ENCODE results near the gene RPS6KA1.

The RPS6KA1 gene

GRCh38 chr1:26533951-26534509, 4.5 kb downstream of the RPS6KA1 start:
- peak; percentile 28 for DNase-seq (ENCODE audit: low spot score)

GRCh38 chr1:26535201-26535600, 5.6 kb downstream of the RPS6KA1 start:
- peak; percentile 37 for DNase-seq (ENCODE audit: low spot score)

- peak; percentile 56 for DNase-seq (ENCODE audit: low spot score)
These were observed 6.5 kb downstream of the RPS6KA1 start for GRCh38 chr1:26536081-26536480.

GRCh38 chr1:26536521-26536920, 7.0 kb downstream of the RPS6KA1 start:
- DNase-seq (ENCODE audit: low spot score) = no peak

GRCh38 chr1:26537951-26538352, 8.4 kb downstream of the RPS6KA1 start:
- peak; percentile 73 for DNase-seq (ENCODE audit: low spot score)

- peak; percentile 76 for DNase-seq (ENCODE audit: low spot score)
These were observed 9.2 kb downstream of the RPS6KA1 start for GRCh38 chr1:26538480-26539412.

- no peak for DNase-seq (ENCODE audit: low spot score)
These were observed 10.2 kb downstream of the RPS6KA1 start for GRCh38 chr1:26539722-26540121.

GRCh38 chr1:26540351-26540750, 10.8 kb downstream of the RPS6KA1 start:
- DNase-seq (ENCODE audit: low spot score) = peak; percentile 26

GRCh38 chr1:26541431-26541815, 11.9 kb downstream of the RPS6KA1 start:
- no peak for DNase-seq (ENCODE audit: low spot score)

GRCh38 chr1:26541816-26542711, 12.5 kb downstream of the RPS6KA1 start:
- peak; percentile 96 for DNase-seq (ENCODE audit: low spot score)

- DNase-seq (ENCODE audit: low spot score) = peak; percentile 61
These were observed 13.3 kb downstream of the RPS6KA1 start for GRCh38 chr1:26542771-26543451.

- no peak for DNase-seq (ENCODE audit: low spot score)
These were observed 13.9 kb downstream of the RPS6KA1 start for GRCh38 chr1:26543462-26543861.

GRCh38 chr1:26544126-26544525, 14.6 kb downstream of the RPS6KA1 start:
- DNase-seq (ENCODE audit: low spot score) = peak; percentile 25

- DNase-seq (ENCODE audit: low spot score) = no peak
These were observed 16.4 kb downstream of the RPS6KA1 start for GRCh38 chr1:26545969-26546323.

GRCh38 chr1:26546375-26546774, 16.8 kb downstream of the RPS6KA1 start:
- DNase-seq (ENCODE audit: low spot score) = no peak

GRCh38 chr1:26546819-26547218, 17.3 kb downstream of the RPS6KA1 start:
- DNase-seq (ENCODE audit: low spot score) = no peak

GRCh38 chr1:26548841-26549240, 19.3 kb downstream of the RPS6KA1 start:
- DNase-seq (ENCODE audit: low spot score) = no peak

- no peak for DNase-seq (ENCODE audit: low spot score)
These were observed 21.4 kb downstream of the RPS6KA1 start for GRCh38 chr1:26550946-26551345.

- no peak for DNase-seq (ENCODE audit: low spot score)
These were observed 23.2 kb downstream of the RPS6KA1 start for GRCh38 chr1:26552720-26553119.

- DNase-seq (ENCODE audit: low spot score) = no peak
These were observed 24.6 kb downstream of the RPS6KA1 start for GRCh38 chr1:26553942-26554682.

GRCh38 chr1:26554781-26555180, 25.2 kb downstream of the RPS6KA1 start:
- DNase-seq (ENCODE audit: low spot score) = no peak

Measured in NAMALWA (cell line).